HL-60 (cell line): ENCODE results near the gene NEU4.

ENCODE experiments used
- DNase-seq, 2 experiments: peaks; one replicate each; pipeline ENCODE4 v3.0.0-alpha.2; 2010 to 2020; ENCODE audit warnings: low read depth in 1 of 2, low spot score in 1 of 2
- H3K27ac ChIP-seq: fragments of 250-450 bp; sonication (Bioruptor Pico); replicated peaks from 2 replicates; pipeline ENCODE4 v1.5.1; 2020; ENCODE audit warnings: mild to moderate bottlenecking, moderate library complexity
- H3K27me3 ChIP-seq: fragments of 250-450 bp; sonication (Bioruptor Pico); 2 replicates; pipeline ENCODE4 v1.5.1; 2021; ENCODE audit warnings: mild to moderate bottlenecking, moderate library complexity; ENCODE audit not compliant: insufficient read depth, poor library complexity, severe bottlenecking
- H3K4me3 ChIP-seq: replicated peaks from 2 replicates; pipeline ENCODE4 v1.5.1; 2011; ENCODE audit warnings: mild to moderate bottlenecking, control low read depth, low read length; ENCODE audit not compliant: insufficient read depth
- GABPA ChIP-seq: IDR thresholded peaks from 2 replicates; pipeline ENCODE4 v1.6.1; 2012; ENCODE audit warnings: low read depth
- POLR2AphosphoS5 ChIP-seq: IDR thresholded peaks from 2 replicates; pipeline ENCODE4 v1.6.1; 2012; ENCODE audit warnings: low read depth
- SPI1 ChIP-seq: IDR thresholded peaks from 2 replicates; pipeline ENCODE4 v1.6.1; 2012; ENCODE audit warnings: low read depth, mild to moderate bottlenecking, borderline replicate concordance
- TF ChIP-seq, protein P1 (sequence below): IDR thresholded peaks from 2 replicates; pipeline ENCODE4 v1.6.1; 2012; ENCODE audit warnings: low read depth; ENCODE audit not compliant: insufficient replicate concordance
- TF ChIP-seq, protein P2 (sequence below): IDR thresholded peaks from one replicate; pipeline ENCODE4 v1.5.1; 2011; ENCODE audit warnings: low read length, control low read depth, inconsistent platforms; ENCODE audit not compliant: insufficient read depth

The NEU4 gene

DNA sequence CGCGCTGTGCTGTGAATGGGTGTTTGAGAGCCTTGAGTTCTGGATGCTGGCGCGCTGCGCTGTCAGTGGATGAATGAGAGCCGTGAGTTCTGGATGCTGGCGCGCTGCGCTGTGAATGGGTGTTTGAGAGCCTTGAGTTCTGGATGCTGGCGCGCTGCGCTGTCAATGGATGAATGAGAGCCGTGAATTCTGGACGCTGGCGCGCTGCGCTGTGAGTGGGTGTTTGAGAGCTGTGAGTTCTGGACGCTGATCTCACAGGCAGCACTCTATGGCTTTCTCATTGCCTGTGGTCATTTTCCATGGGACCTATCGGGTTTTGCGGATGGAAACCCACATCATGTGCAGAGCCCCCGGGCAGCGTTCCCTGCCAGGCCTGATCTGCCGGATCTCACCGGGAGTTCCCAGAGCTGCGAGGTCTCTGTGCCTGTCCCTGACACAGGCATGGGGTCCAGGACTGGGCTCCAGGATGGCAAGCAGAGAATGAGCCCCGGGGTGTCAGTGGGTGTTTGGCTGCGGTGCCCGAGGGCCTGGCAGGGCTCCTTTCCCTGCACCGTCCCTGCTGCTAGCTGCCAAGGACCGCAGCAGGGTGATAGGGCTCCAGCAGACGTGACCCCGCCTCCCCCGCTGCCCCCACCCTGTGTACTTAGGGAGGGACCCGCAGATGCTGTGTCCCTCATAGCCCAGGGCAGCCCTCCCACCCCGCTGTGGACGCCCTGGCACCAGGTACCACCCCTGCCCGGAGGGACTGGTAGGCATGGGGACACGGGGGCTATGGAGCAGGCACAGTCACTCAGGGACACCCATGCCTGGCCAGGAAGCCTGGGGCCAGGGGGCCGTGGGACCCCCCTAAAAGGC, 40.0 kb downstream of the NEU4 start:
- DNase-seq, result no peak
- no peak overlapping the region for H3K4me3 ChIP-seq
- TF ChIP-seq SPI1 (no peak), POLR2AphosphoS5 (no peak), GABPA (no peak)
- TF ChIP-seq, protein P1, sequence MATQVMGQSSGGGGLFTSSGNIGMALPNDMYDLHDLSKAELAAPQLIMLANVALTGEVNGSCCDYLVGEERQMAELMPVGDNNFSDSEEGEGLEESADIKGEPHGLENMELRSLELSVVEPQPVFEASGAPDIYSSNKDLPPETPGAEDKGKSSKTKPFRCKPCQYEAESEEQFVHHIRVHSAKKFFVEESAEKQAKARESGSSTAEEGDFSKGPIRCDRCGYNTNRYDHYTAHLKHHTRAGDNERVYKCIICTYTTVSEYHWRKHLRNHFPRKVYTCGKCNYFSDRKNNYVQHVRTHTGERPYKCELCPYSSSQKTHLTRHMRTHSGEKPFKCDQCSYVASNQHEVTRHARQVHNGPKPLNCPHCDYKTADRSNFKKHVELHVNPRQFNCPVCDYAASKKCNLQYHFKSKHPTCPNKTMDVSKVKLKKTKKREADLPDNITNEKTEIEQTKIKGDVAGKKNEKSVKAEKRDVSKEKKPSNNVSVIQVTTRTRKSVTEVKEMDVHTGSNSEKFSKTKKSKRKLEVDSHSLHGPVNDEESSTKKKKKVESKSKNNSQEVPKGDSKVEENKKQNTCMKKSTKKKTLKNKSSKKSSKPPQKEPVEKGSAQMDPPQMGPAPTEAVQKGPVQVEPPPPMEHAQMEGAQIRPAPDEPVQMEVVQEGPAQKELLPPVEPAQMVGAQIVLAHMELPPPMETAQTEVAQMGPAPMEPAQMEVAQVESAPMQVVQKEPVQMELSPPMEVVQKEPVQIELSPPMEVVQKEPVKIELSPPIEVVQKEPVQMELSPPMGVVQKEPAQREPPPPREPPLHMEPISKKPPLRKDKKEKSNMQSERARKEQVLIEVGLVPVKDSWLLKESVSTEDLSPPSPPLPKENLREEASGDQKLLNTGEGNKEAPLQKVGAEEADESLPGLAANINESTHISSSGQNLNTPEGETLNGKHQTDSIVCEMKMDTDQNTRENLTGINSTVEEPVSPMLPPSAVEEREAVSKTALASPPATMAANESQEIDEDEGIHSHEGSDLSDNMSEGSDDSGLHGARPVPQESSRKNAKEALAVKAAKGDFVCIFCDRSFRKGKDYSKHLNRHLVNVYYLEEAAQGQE, result no peak
- TF ChIP-seq, protein P2, sequence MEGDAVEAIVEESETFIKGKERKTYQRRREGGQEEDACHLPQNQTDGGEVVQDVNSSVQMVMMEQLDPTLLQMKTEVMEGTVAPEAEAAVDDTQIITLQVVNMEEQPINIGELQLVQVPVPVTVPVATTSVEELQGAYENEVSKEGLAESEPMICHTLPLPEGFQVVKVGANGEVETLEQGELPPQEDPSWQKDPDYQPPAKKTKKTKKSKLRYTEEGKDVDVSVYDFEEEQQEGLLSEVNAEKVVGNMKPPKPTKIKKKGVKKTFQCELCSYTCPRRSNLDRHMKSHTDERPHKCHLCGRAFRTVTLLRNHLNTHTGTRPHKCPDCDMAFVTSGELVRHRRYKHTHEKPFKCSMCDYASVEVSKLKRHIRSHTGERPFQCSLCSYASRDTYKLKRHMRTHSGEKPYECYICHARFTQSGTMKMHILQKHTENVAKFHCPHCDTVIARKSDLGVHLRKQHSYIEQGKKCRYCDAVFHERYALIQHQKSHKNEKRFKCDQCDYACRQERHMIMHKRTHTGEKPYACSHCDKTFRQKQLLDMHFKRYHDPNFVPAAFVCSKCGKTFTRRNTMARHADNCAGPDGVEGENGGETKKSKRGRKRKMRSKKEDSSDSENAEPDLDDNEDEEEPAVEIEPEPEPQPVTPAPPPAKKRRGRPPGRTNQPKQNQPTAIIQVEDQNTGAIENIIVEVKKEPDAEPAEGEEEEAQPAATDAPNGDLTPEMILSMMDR, result no peak
- H3K27ac ChIP-seq, result no peak overlapping the region
- peaks cover 6% of the 10 kb centered on the region for H3K27me3 ChIP-seq

DNA sequence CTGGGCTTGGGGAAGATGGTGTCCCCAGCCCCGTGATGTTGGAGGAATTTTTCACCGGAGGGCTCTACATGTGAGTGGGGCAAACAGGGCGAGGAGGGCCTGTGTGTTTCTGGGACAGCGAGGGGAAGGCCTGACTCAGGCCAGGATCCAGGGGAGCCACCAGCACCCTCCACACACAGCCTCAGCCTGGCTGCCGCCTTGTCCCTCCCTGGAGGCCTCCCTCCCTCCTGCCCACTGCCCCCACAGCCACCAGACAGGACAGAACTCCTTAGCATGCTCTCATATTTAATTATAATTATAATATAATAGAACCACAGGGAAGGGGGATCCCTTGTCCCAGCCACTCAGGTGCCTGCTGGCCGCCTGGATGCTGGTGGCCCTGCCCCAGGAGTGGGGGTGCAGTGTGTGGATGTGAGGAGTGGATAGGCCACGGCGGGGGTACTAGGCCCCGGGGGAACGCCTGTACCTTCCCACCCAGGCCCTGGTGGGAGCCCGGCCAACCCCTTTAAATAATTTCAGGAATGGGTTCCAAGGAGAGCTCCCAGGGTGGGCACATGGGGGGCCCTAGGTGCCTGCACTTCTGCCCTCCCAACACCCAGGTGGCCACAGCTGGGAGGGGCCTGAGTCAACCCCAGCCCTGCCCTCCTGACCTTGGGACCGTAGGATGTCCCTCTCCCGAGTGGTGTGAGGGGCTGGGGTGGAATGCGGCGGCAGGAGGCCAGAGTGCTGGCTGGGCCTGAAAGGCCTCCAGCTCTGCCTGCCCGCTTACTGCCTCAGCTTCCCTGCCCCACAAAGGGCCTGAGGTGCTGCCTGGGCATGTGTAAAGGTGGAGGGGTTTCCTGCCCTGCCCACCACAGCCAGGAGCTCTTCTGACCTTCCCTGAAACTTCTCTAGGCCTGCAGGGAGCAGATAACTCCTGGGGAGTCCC, 40.9 kb downstream of the NEU4 start:
- TF ChIP-seq, protein P1, result no peak
- no peak for TF ChIP-seq GABPA
- no peak for TF ChIP-seq SPI1
- TF ChIP-seq POLR2AphosphoS5, result no peak
- TF ChIP-seq, protein P2, result no peak
- H3K4me3 ChIP-seq, result no peak overlapping the region
- H3K27me3 ChIP-seq, result peaks cover 1% of the 10 kb centered on the region
- no peak for DNase-seq
- H3K27ac ChIP-seq, result no peak overlapping the region

DNA sequence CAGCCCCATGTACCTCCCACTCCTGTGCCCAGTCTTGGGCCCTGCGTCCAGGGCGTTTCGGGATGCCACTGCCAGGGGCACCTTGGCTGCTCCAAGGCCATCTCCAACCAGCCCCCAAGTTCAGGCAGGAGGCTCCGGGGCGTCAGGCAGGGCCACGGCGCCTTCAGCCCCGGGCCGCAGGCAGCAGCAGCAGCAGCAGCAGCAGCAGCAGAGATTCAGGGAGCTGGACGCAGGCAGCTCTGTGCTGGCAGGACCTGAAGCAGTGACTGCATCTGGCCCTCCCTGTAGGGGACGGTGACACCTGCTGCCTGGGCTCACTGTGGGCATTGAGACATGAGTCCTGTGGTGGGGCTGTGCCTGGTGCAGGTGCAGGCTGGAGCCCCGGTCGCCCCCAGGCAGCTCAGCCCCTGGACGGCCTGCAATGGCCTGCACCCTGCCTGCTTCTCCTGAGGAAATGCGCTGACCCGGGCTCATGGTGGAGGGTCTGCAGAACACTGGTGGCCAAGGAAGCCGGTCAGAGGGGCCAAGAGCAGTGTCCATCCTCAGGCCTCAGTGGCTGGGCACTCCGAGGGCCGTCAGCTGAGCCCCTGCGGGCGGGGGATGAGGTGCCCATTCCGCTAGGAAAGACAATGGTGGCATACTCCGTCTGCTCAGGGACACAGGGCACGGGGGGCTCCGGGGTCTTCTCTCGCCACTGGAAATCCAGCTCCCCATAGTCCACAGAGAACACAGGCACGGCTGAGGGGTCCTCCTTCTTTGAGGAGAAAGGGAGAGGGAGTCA, 41.7 kb downstream of the NEU4 start:
- DNase-seq, result no peak
- Histone ChIP-seq H3K27me3 (no peaks in the 10 kb centered on the region), H3K4me3 (no peak overlapping the region), H3K27ac (no peak overlapping the region)
- TF ChIP-seq POLR2AphosphoS5 (no peak), GABPA (no peak), SPI1 (no peak)
- TF ChIP-seq, protein P1, result no peak
- TF ChIP-seq, protein P2, result no peak
